ENCODE results near the gene HAL. TPM values are rescaled to one million over a fixed set of nuclear protein-coding genes. Genes with fewer than 3 reads are reported as not detected.
A peak's percentile ranks its signal among the peaks of the same experiment; 100 is the strongest.

The HAL gene
- total RNA-seq, 3 donors from 2014 or later = 1.0 to 1.8 (median 1.5) TPM

DNA sequence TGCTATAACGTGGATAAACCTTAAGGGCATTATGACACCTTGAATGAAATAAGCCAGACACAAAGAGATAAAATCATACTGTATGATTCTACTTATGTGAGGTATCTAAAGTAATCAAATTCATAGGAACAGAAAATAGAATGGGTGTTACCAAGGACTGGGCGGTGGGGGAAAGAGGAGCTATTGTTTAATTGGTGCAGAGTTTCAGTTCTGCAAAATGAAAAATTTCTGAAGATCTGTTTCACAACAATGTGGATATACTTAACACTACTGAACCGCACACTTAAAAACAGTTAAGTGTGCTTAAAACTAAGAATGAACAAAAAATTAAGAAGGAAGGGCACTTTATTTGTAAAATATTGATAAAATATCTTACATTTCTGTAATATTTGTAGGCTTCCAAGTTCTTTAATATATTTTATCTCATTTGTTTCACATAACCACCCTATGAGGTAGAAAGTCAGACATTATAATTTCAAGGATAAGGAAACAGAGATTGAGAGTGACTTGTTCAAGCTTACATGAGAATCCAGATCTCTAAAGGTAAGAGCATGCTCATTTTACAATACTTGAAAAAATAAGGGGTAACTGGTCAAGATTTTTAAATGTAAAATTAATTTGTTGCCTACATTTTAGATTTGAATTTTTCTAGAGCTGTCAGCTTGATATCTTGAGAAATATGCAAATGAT, 24.3 kb upstream of the HAL start:
- no peaks in the 10 kb centered on the region for H3K9me3 ChIP-seq
- no peaks in the 10 kb centered on the region for H3K36me3 ChIP-seq (ENCODE audit: low read depth)
- intact Hi-C loops (cut with DNase I, micrococcal nuclease) = no loop called here
- no peak for TF ChIP-seq CTCF (IDR thresholded peaks at IDR 0.05)
- H3K4me3 ChIP-seq = no peak overlapping the region
- no peak for DNase-seq
- ATAC-seq = peak; percentile 46
- H3K4me1 ChIP-seq (ENCODE audit: low read depth) = no peaks in the 10 kb centered on the region

GRCh38 chr12:96015672-96016071, 19.5 kb upstream of the HAL start:
- Histone ChIP-seq H3K36me3 (ENCODE audit: low read depth) (no peaks in the 10 kb centered on the region), H3K4me1 (ENCODE audit: low read depth) (no peaks in the 10 kb centered on the region), H3K9me3 (no peaks in the 10 kb centered on the region), H3K4me3 (no peak overlapping the region)
- intact Hi-C loops (cut with DNase I, micrococcal nuclease) = no loop called here
- DNase-seq = peak in 1 of 3 donors; percentile 35
- peak; percentile 21 for ATAC-seq
- no peak for TF ChIP-seq CTCF (IDR thresholded peaks at IDR 0.05)

- H3K36me3 ChIP-seq (ENCODE audit: low read depth) = no peaks in the 10 kb centered on the region
- no peaks in the 10 kb centered on the region for H3K9me3 ChIP-seq
- H3K4me1 ChIP-seq (ENCODE audit: low read depth) = no peaks in the 10 kb centered on the region
- no peak for TF ChIP-seq CTCF (IDR thresholded peaks at IDR 0.05)
- no peak overlapping the region for H3K4me3 ChIP-seq
- intact Hi-C loops (cut with DNase I, micrococcal nuclease) = no loop called here
- DNase-seq = no peak
- no peak for ATAC-seq
Observed at GRCh38 chr12:96014943-96015599, 18.9 kb upstream of the HAL start.

GRCh38 chr12:96007729-96008128, 11.6 kb upstream of the HAL start:
- H3K36me3 ChIP-seq (ENCODE audit: low read depth) = no peaks in the 10 kb centered on the region
- intact Hi-C loops (cut with DNase I, micrococcal nuclease) = no loop called here
- no peaks in the 10 kb centered on the region for H3K9me3 ChIP-seq
- DNase-seq = no peak
- H3K4me1 ChIP-seq (ENCODE audit: low read depth) = no peaks in the 10 kb centered on the region
- no peak overlapping the region for H3K4me3 ChIP-seq
- no peak for ATAC-seq
- TF ChIP-seq CTCF (IDR thresholded peaks at IDR 0.05) = no peak

DNA sequence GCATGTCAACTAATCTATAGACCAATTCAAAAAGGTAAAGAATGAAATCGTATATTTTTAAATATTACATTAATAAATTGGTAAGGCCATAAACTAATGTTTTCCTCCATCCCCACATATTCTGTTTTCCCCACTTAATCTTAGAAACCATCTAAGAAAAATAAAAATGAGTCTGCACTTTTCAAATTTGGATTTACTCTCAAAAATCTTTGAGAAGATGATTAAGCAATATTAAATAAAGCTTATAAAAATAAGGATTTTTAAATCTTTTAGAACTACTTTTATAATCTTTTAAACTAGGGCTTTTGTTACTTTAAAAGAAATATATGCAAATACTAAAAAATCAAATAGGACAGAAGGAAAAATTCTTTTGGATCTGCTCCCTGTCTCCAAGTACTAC, 10.6 kb upstream of the HAL start:
- DNase-seq = no peak
- no peaks in the 10 kb centered on the region for H3K4me1 ChIP-seq (ENCODE audit: low read depth)
- ATAC-seq = no peak
- H3K36me3 ChIP-seq (ENCODE audit: low read depth) = no peaks in the 10 kb centered on the region
- no peaks in the 10 kb centered on the region for H3K9me3 ChIP-seq
- intact Hi-C loops (cut with DNase I, micrococcal nuclease) = no loop called here
- TF ChIP-seq CTCF (IDR thresholded peaks at IDR 0.05) = no peak
- H3K4me3 ChIP-seq = no peak overlapping the region

Data from mucosa of descending colon (tissue), 3 donors.